ENCODE results near the gene MAN2A2. TPM values are rescaled to one million over a fixed set of nuclear protein-coding genes. Genes with fewer than 3 reads are reported as not detected.

The MAN2A2 gene
- total and polyA plus RNA-seq, 2 experiments from 2014 or later, result 11.2 to 32.7 TPM

DNA sequence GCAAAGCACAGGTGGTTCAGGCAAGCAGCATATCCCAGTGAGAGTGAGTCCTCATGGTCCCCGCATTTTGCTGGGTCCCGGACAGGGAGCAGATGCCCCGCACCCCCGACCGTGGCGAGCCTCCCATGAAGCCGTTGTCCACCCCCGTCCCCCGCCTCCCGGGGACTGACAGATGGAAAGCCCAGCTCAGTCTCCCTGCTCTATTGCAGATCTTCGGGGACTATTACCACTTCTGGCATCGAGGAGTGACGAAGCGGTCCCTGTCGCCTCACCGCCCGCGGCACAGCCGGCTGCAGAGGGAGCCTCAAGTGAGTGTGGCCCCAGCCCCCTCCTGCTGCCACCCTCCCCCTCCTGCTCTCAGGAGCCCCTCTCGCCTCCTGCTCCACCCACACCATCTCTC lies 27.1 kb upstream of the MAN2A2 start:
- DNase-seq (ENCODE audit: low spot score), result no peak
- H3K27ac ChIP-seq, result no peak overlapping the region
- no peak overlapping the region for H3K4me3 ChIP-seq
- no peaks in the 10 kb centered on the region for H3K36me3 ChIP-seq (replicated peaks; ENCODE audit: insufficient read depth, low read depth)
- H2AFZ ChIP-seq, result no peak overlapping the region
- 97% methylated on average over 12 of the region's 20 CpGs for WGBS (ENCODE audit: low lambda C conversion rate, missing lambda C conversion rate)
- TF ChIP-seq EZH2 (IDR thresholded peaks at IDR 0.05; ENCODE audit: borderline replicate concordance), result no peak
- TF ChIP-seq EZH2phosphoT487 (IDR thresholded peaks at IDR 0.05; ENCODE audit: low read depth, severe bottlenecking, unreplicated experiment), result no peak
- TF ChIP-seq, protein P1, sequence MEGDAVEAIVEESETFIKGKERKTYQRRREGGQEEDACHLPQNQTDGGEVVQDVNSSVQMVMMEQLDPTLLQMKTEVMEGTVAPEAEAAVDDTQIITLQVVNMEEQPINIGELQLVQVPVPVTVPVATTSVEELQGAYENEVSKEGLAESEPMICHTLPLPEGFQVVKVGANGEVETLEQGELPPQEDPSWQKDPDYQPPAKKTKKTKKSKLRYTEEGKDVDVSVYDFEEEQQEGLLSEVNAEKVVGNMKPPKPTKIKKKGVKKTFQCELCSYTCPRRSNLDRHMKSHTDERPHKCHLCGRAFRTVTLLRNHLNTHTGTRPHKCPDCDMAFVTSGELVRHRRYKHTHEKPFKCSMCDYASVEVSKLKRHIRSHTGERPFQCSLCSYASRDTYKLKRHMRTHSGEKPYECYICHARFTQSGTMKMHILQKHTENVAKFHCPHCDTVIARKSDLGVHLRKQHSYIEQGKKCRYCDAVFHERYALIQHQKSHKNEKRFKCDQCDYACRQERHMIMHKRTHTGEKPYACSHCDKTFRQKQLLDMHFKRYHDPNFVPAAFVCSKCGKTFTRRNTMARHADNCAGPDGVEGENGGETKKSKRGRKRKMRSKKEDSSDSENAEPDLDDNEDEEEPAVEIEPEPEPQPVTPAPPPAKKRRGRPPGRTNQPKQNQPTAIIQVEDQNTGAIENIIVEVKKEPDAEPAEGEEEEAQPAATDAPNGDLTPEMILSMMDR (IDR thresholded peaks at IDR 0.05; ENCODE audit: poor library complexity), result no peak
- H4K20me1 ChIP-seq (ENCODE audit: insufficient read depth, poor library complexity, severe bottlenecking), result peaks cover 19% of the 10 kb centered on the region
- no peaks in the 10 kb centered on the region for H3K9me2 ChIP-seq (replicated peaks; ENCODE audit: insufficient read depth)
- H3K9me3 ChIP-seq (ENCODE audit: low read depth), result no peaks in the 10 kb centered on the region
- no peaks in the 10 kb centered on the region for H3K27me3 ChIP-seq
- no peak overlapping the region for H3K4me2 ChIP-seq
- H3K79me2 ChIP-seq, result peaks cover 43% of the 10 kb centered on the region
- H3K4me1 ChIP-seq (ENCODE audit: insufficient read depth), result peaks cover 28% of the 10 kb centered on the region

DNA sequence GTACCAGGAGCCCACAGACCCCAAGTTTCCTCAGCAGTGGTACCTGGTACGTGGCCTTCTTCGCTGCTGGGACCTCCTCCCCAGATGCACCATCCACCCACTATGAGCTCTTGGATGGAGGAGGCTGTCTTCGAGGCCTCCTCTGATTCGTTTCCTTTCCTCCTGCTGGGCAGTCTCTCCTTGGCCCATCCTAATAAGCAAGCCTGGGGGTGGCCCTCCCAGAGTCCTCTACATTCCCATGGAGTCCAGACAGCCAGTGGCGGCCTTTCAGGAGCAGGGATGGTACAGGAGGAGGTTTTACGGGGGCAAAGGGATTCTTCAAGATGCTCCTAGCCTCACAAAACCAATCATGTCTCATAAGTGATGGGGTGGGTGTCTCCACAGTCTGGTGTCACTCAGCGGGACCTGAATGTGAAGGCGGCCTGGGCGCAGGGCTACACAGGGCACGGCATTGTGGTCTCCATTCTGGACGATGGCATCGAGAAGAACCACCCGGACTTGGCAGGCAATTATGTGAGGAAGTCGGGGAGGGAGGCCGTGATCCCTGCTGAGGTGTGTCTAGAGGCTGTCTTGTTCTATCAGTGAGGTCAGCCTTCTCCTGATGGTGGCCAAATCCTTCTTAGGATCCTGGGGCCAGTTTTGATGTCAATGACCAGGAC lies 26.5 kb upstream of the MAN2A2 start:
- H3K9me3 ChIP-seq (ENCODE audit: low read depth), result no peaks in the 10 kb centered on the region
- no peaks in the 10 kb centered on the region for H3K27me3 ChIP-seq
- H3K9me2 ChIP-seq (replicated peaks; ENCODE audit: insufficient read depth), result no peaks in the 10 kb centered on the region
- H3K4me3 ChIP-seq, result no peak overlapping the region
- peaks cover 39% of the 10 kb centered on the region for H3K79me2 ChIP-seq
- no peak overlapping the region for H2AFZ ChIP-seq
- H3K27ac ChIP-seq, result no peak overlapping the region
- H3K4me2 ChIP-seq, result no peak overlapping the region
- TF ChIP-seq, protein P1 (IDR thresholded peaks at IDR 0.05; ENCODE audit: poor library complexity), result no peak
- TF ChIP-seq EZH2 (IDR thresholded peaks at IDR 0.05; ENCODE audit: borderline replicate concordance), result no peak
- TF ChIP-seq EZH2phosphoT487 (IDR thresholded peaks at IDR 0.05; ENCODE audit: low read depth, severe bottlenecking, unreplicated experiment), result no peak
- WGBS (ENCODE audit: low lambda C conversion rate, missing lambda C conversion rate), result 97% methylated on average over 15 of the region's 15 CpGs
- no peak for DNase-seq (ENCODE audit: low spot score)
- H3K4me1 ChIP-seq (ENCODE audit: insufficient read depth), result peaks cover 28% of the 10 kb centered on the region
- H3K36me3 ChIP-seq (replicated peaks; ENCODE audit: insufficient read depth, low read depth), result no peaks in the 10 kb centered on the region
- peaks cover 19% of the 10 kb centered on the region for H4K20me1 ChIP-seq (ENCODE audit: insufficient read depth, poor library complexity, severe bottlenecking)

DNA sequence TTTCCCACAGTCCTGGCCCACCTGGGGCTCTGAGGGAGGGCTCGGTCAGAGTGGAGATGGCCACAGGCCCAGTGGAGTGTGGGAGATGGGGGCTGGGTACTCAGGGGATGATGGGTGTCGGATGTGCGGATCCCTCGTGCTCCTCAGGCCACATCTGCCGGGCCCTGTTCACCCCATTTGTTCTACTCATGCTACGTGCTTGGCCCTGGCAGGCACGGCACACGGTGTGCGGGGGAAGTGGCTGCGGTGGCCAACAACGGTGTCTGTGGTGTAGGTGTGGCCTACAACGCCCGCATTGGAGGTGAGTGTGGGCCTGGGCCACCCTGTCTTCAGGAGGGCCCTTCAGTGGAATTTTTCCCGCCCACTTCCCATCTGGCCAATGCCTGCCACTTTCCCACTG lies 25.8 kb upstream of the MAN2A2 start:
- peaks cover 33% of the 10 kb centered on the region for H3K79me2 ChIP-seq
- no peaks in the 10 kb centered on the region for H3K9me2 ChIP-seq (replicated peaks; ENCODE audit: insufficient read depth)
- H3K4me3 ChIP-seq, result no peak overlapping the region
- H2AFZ ChIP-seq, result no peak overlapping the region
- H3K36me3 ChIP-seq (replicated peaks; ENCODE audit: insufficient read depth, low read depth), result no peaks in the 10 kb centered on the region
- WGBS (ENCODE audit: low lambda C conversion rate, missing lambda C conversion rate), result 96% methylated on average over 14 of the region's 14 CpGs
- no peaks in the 10 kb centered on the region for H3K27me3 ChIP-seq
- TF ChIP-seq EZH2 (IDR thresholded peaks at IDR 0.05; ENCODE audit: borderline replicate concordance) (no peak), EZH2phosphoT487 (IDR thresholded peaks at IDR 0.05; ENCODE audit: low read depth, severe bottlenecking, unreplicated experiment) (no peak)
- TF ChIP-seq, protein P1 (IDR thresholded peaks at IDR 0.05; ENCODE audit: poor library complexity), result no peak
- no peaks in the 10 kb centered on the region for H3K9me3 ChIP-seq (ENCODE audit: low read depth)
- H4K20me1 ChIP-seq (ENCODE audit: insufficient read depth, poor library complexity, severe bottlenecking), result peaks cover 19% of the 10 kb centered on the region
- H3K4me1 ChIP-seq (ENCODE audit: insufficient read depth), result peaks cover 26% of the 10 kb centered on the region
- H3K27ac ChIP-seq, result no peak overlapping the region
- no peak for DNase-seq (ENCODE audit: low spot score)
- no peak overlapping the region for H3K4me2 ChIP-seq

Measured in hepatocyte (in vitro differentiated cells).